ENCODE measurements around the gene TOB2.
"Not testable (repeated sequence)": the region's sequence is repeated elsewhere in the genome, so short reads cannot be mapped to it uniquely, and the experiment has no call there.

Gene TOB2

GRCh38 chr22:41435560-41435959, 11.0 kb downstream of the TOB2 start:
- in situ Hi-C loops (cut with HindIII; ENCODE audit: low pct_ligation_motif_present, low pct_unique_long_range_greater_than_20kb, low sequenced_read_pairs), result no loop called here
- DNase-seq, result no peak

DNA sequence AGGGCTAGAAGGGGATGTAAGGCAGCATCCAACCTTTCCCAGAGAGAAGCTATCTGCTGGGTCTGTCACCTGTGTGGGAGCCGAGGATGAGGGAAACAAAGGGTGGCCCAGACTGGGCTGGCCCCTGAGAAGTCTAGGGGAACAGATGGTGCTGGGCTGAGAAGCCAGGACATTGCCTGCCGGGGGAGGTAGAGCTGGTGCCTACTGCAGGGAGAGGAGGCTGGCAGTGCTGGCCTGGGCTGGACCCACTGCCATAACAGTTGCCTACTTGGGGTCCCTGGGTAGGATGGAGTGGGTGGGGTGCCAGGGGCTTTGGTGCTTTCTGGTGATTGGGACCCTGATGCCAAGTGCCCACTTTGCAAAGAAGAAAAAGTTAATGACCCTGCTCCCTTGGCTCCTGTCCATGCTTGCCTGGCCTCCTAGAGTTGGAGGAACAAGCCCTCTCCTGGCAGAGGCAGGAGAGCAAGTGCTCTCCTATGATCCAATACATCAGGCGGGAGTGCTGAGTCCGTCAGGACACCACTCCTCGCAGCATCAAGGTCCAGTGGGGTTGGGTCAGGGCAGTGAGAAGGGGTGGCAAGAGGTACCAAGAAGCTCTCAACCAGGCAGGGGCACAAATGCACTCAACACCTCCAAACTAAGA, 12.1 kb downstream of the TOB2 start:
- in situ Hi-C loops (cut with HindIII; ENCODE audit: low pct_ligation_motif_present, low pct_unique_long_range_greater_than_20kb, low sequenced_read_pairs), result not testable (repeated sequence)

DNA sequence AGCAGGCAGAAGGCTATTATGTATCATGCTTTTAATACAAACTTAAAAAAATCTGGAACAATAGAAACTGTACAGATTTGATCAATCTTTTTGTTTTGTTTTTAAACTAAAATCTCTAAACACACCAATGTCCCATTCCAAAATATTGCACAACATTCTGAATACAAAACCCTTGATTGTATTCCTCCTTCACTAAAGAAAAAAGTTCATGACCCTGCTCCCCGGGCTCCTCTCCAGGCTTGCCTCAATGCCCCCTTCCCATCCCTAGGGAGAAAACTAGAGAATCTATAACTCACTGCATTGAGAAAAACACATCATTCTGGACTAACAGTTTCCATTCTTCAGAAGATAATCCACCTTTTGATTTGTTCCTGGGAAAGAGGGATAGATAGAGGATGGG, 13.1 kb downstream of the TOB2 start:
- in situ Hi-C loops (cut with HindIII; ENCODE audit: low pct_ligation_motif_present, low pct_unique_long_range_greater_than_20kb, low sequenced_read_pairs); DNase-seq: not testable (repeated sequence)

More for the DNA sequence above, 12.1 kb downstream of the TOB2 start:
- DNase-seq, result not testable (repeated sequence)

- no peak for DNase-seq
- in situ Hi-C loops (cut with HindIII; ENCODE audit: low pct_ligation_motif_present, low pct_unique_long_range_greater_than_20kb, low sequenced_read_pairs), result no loop called here
Observed at GRCh38 chr22:41431656-41432055, 14.9 kb downstream of the TOB2 start.

DNA sequence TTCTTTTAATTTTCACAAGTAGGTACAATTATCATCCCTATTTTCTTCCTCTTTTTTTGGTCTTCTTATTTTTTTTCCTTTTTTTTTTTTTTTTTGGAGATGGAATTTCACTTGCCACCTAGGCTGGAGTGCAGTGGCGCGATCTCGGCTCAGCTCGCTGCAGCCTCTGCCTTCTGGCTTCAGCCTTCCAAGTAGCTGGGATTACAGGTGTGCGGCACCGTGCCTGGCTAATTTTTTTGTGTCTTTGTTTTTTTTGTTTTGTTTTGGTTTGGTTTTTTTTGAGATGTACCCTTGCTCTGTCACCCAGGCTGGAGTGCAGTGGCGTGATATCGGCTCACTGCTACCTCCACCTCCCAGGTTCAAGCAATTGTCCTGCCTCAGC, 16.7 kb downstream of the TOB2 start:
- in situ Hi-C loops (cut with HindIII; ENCODE audit: low pct_ligation_motif_present, low pct_unique_long_range_greater_than_20kb, low sequenced_read_pairs), result no loop called here
- DNase-seq, result no peak

- DNase-seq, result no peak
Observed at GRCh38 chr22:41429232-41429950, 17.2 kb downstream of the TOB2 start.

DNA sequence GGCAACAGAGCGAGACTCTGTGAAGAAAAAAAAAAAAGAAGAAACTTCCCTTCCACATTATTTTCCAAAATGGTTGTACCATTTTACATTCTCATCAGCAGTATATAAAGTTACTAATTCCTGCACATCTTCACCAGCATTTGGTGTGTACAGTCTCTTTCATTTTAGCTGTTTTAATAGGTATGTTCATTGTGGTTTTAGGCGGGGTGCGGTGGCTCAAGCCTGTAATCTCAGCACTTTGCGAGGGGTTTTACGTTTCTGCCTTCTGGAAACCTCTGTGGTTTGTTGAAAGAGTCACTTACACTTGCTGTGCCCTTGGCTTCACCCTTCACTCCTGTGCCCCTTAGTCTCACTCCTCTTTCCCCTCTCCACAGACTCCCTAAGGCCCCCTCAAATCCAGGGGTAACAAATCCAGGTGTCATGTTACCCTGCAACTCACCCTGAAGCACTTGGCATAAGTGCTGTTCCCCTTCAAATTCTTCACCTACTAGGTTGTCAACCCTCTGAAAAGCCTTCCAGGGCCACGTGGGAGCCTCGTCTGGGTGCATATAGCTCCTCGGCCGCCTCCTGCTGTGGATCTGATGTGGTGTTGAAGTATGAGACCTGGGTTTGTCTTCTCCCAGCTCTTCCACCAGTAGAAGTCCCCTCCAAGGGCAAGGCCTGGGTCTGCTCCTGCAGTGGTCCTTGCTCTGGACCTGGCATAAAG, 20.8 kb downstream of the TOB2 start:
- no peak for DNase-seq
- in situ Hi-C loops (cut with HindIII; ENCODE audit: low pct_ligation_motif_present, low pct_unique_long_range_greater_than_20kb, low sequenced_read_pairs), result no loop called here

More at GRCh38 chr22:41429232-41429950, 17.2 kb downstream of the TOB2 start:
- in situ Hi-C loops (cut with HindIII; ENCODE audit: low pct_ligation_motif_present, low pct_unique_long_range_greater_than_20kb, low sequenced_read_pairs), result no loop called here

DNA sequence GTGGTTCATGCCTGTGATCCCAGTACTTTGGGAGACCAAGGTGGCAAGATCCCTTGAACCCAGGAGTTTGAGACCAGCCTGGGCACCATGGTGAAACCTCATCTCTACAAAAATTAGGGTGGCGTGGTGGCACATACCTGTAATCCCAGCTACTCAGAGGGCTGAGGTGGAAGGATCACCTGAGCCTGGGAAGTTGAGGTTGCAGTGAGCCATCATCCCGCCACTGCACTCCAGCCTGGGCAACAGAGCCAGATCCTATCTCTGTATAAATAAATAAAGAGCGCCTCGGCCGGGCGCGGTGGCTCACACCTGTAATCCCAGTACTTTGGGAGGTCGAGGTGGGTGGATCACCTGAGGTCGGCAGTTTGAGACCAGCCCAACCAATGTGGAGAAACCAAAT, 27.9 kb downstream of the TOB2 start:
- no peak for DNase-seq
- in situ Hi-C loops (cut with HindIII; ENCODE audit: low pct_ligation_motif_present, low pct_unique_long_range_greater_than_20kb, low sequenced_read_pairs), result no loop called here

DNA sequence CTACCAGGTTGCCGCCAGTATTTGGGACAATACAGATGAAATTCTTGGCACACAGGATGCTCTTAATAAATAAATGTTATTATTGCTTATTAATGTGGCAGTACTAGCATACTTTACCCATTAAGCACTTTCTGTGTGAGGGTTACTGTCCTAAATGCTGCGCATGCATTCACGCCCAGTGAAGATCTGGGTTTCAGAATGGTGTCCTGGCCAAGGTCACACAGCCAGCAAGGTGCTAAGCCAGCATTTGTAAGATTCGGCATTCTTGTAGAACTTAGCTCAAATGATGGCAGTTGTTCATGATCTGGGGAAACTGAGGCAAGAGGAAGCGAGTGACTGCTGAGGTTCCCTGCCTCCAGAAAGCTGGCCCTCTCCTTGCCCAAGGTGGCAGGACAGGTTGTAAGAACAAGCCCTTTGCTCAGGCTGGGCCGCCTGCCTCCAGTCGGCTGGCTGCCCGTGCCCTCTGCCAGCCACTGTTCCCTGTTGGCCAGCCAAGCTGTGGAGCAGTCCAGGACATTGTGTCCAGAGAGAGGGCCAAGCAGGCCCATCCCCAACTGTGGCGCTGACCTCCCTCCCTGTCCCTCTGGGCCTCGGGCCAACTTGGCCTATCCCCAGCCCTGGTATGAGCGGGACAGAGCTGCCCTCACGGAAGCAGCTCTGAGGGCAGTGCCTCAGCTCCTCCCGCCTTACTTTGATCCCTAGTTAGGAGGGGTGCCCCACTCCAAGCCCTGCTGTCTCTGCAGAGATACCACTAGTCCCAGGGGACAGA, 28.8 kb downstream of the TOB2 start:
- in situ Hi-C loops (cut with HindIII; ENCODE audit: low pct_ligation_motif_present, low pct_unique_long_range_greater_than_20kb, low sequenced_read_pairs), result no loop called here
- DNase-seq, result no peak

- DNase-seq, result no peak
- in situ Hi-C loops (cut with HindIII; ENCODE audit: low pct_ligation_motif_present, low pct_unique_long_range_greater_than_20kb, low sequenced_read_pairs), result no loop called here
Observed at GRCh38 chr22:41415554-41415953, 31.0 kb downstream of the TOB2 start.

DNA sequence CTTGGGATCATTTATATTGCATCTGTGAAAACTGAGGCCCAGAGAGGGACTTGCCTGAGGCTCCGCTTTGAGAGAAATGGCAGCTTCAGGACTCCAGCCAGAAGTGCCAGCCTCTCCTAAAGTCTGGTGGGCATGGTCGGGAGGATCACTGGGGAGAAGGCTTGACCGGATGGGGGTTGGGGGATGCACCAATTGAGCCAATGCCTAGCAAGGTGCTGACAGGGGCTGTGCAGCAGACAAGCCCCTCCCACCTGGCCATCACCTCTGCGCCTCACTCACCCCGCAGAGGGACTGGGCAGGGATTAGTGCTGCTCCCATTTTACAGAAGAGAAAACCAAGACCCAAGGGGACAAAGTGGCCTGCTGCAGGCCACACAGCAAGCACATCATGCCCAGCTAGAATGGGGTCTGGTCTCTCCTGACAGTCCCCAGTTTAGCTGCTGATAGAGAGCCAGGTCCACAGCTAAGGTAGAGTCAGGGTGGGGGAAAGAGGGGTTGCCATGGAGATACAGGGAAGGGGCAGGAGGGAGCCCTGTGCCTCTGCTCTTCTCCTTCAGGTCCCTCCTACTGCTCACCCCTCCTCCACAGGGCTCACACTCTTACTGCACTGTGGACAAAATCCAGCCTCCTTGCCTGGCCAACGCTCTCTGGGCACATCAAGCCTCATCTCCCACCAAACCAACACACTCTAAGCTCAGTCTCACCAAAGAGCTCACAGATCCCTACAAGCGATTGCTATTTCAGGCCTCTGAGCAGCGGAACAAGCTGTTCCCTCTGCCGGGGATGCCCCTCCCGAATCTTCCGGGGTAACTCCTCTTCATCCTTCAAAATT, 35.4 kb downstream of the TOB2 start:
- in situ Hi-C loops (cut with HindIII; ENCODE audit: low pct_ligation_motif_present, low pct_unique_long_range_greater_than_20kb, low sequenced_read_pairs), result no loop called here

GRCh38 chr22:41410311-41410751, 36.3 kb downstream of the TOB2 start:
- in situ Hi-C loops (cut with HindIII; ENCODE audit: low pct_ligation_motif_present, low pct_unique_long_range_greater_than_20kb, low sequenced_read_pairs), result no loop called here
- DNase-seq, result no peak

More for the DNA sequence above, 35.4 kb downstream of the TOB2 start:
- no peak for DNase-seq

DNA sequence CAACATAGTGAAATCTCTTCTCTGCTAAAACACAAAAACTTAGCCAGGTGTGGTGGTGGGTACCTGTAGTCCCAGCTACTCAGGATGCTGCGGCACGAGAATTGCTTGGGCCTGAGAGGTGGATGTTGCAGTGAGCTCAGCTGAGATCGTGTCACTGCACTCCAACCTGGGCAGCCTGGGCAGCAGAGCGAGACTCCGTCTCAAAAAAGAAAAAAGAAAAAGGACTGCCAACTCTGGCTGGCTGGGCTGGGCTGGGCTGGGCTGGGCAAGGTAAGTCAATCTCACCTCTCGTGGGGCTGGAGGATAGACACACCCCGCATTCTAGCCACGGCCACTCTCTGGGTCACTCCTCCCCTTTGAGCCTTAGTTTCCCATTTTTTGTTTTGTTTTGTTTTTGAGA, 37.9 kb downstream of the TOB2 start:
- no peak for DNase-seq
- in situ Hi-C loops (cut with HindIII; ENCODE audit: low pct_ligation_motif_present, low pct_unique_long_range_greater_than_20kb, low sequenced_read_pairs), result no loop called here

DNA sequence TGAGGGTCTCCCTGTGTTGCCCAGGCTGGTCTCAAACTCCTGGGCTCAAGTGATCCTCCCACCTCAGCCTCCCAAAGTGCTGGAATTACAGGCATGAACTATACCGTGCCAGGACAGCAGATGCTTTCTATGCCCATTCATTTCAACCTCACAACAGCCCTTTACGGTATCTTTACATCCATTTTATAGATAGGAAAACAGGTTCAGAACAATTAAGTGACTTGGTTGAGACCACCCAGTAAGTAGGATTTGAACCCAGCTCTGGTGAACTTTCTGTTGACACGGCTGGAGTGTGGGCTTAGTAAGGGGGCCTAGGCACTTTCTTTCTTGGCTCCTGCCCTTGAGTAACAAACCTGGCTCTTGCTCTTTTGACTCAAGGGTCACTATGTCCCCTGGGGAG, 39.2 kb downstream of the TOB2 start:
- no peak for DNase-seq
- in situ Hi-C loops (cut with HindIII; ENCODE audit: low pct_ligation_motif_present, low pct_unique_long_range_greater_than_20kb, low sequenced_read_pairs), result no loop called here

DNA sequence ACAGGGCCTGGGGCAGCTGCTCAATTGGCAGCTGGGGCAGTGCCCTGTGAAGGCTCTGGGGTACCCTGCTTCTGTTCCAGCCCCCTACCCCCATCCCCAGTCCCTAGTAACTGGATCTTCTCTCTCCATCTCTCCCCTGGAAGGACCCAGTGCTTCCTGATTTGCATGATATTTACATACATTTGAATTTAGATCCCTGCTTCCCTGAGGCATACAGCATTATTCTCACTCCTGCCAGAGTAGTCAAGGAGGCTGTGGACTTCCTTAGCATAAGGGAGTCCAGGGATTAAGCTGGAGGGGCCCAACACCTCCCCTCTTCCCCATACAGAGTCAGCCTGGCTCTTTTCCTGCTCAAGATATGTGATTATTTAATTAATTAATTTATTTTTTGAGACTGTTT, 40.2 kb downstream of the TOB2 start:
- DNase-seq, result no peak
- in situ Hi-C loops (cut with HindIII; ENCODE audit: low pct_ligation_motif_present, low pct_unique_long_range_greater_than_20kb, low sequenced_read_pairs), result no loop called here

DNA sequence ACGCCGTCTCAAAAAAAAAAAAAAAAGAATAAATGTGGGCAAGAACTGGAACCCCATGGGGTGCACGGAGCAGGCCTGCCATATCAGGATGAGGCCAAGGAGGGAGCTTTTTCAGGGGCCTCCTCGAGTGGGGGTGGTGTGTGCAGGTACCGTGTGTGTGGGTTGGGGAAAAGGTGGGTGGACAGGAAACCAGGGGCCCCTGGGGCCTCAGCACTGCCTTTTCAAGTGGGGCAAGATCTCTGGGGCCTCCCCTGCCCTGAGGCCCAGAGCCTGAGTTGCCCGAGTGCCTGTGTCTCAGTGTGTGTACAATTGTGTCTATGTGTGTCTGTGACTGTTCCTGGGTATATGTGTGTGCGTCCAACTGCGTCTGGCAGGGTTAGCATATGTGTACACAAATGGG, 41.0 kb downstream of the TOB2 start:
- no peak for DNase-seq
- in situ Hi-C loops (cut with HindIII; ENCODE audit: low pct_ligation_motif_present, low pct_unique_long_range_greater_than_20kb, low sequenced_read_pairs), result no loop called here

GRCh38 chr22:41403532-41404318, 42.9 kb downstream of the TOB2 start:
- in situ Hi-C loops (cut with HindIII; ENCODE audit: low pct_ligation_motif_present, low pct_unique_long_range_greater_than_20kb, low sequenced_read_pairs), result no loop called here
- peak; percentile 89 for DNase-seq
